Endothelial cell of umbilical vein (primary cell): Measurements from ENCODE around the gene EXD3. TPM values are rescaled to one million over a fixed set of nuclear protein-coding genes. Genes with fewer than 3 reads are reported as not detected.

Source experiments
- BruUV-seq: library from RNA; stranded (reverse); fragments of 400-500 nt; replicated peaks from 2 replicates; lab custom pipeline; 2021; lab: Mats Ljungman, UMichigan
- CTCF ChIA-PET: fragments of 300-600, 350-600 bp; sonication (Branson Sonifier 250); formaldehyde crosslinking; loops from one replicate; lab custom pipeline; 2021; ENCODE audit warnings: antibody characterized with exemption, inconsistent platforms; lab: Charles Lee
- POLR2A ChIA-PET: fragments of 300-600, 350-600 bp; sonication (Branson Sonifier 250); formaldehyde crosslinking; loops from one replicate; lab custom pipeline; 2021; ENCODE audit warnings: antibody characterized with exemption, inconsistent platforms; lab: Charles Lee
- DNase-seq: peaks from one replicate; pipeline ENCODE4 v3.0.0-alpha.2; 2011; ENCODE audit warnings: low read depth, low spot score
- FAIRE-seq: peaks from 2 replicates; lab custom pipeline; 2011; peaks lifted over from hg19 to GRCh38; lab: Jason Lieb, UNC
- H2AFZ ChIP-seq: 2 replicates; pipeline ENCODE4 v1.6.0; 2012; ENCODE audit warnings: low read depth, low read length, control low read depth, inconsistent platforms
- H3K27ac ChIP-seq: 2 replicates; pipeline ENCODE4 v1.5.1; 2011; ENCODE audit warnings: low read depth, mild to moderate bottlenecking, control low read depth, low read length, moderate library complexity; ENCODE audit not compliant: insufficient read depth
- H3K27me3 ChIP-seq, 2 experiments: 2 replicates each; pipeline versions ENCODE4 v1.6.0 to v1.6.1; 2011; ENCODE audit warnings: low read length in 2 of 2, mixed read lengths in 1 of 2; ENCODE audit not compliant: control insufficient read depth in 2 of 2, insufficient read depth in 2 of 2
- H3K36me3 ChIP-seq, 2 experiments: 2 replicates in 1 of 2; 3 replicates in 1 of 2; pipeline ENCODE4 v1.5.1; 2011; ENCODE audit warnings: low read length in 2 of 2, mild to moderate bottlenecking in 1 of 2, moderate library complexity in 1 of 2; ENCODE audit not compliant: control insufficient read depth in 2 of 2, insufficient read depth in 2 of 2; ENCODE audit errors: extremely low read depth in 1 of 2
- H3K4me1 ChIP-seq: 3 replicates; pipeline ENCODE4 v1.5.1; 2011; ENCODE audit warnings: mild to moderate bottlenecking, low read length; ENCODE audit not compliant: control insufficient read depth, insufficient read depth; ENCODE audit errors: extremely low read depth
- H3K4me2 ChIP-seq: 2 replicates; pipeline ENCODE4 v1.6.1; 2011; ENCODE audit warnings: low read length, control low read depth, mixed read lengths; ENCODE audit not compliant: insufficient read depth
- H3K4me3 ChIP-seq, 3 experiments: fragments of 200-600 bp in 1 of 3; sonication (generic), shearing (Covaris generic) in 1 of 3; replicated peaks in 1 of 3; 2 replicates each; pipeline ENCODE4 v1.5.1; 2011 to 2016; ENCODE audit warnings: control low read depth in 3 of 3, low read length in 3 of 3, mild to moderate bottlenecking in 2 of 3, inconsistent platforms in 1 of 3, low read depth in 1 of 3, moderate library complexity in 1 of 3; ENCODE audit not compliant: insufficient read depth in 1 of 3
- H3K79me2 ChIP-seq: 2 replicates; pipeline ENCODE4 v1.6.0; 2012; ENCODE audit warnings: low read length, inconsistent platforms; ENCODE audit not compliant: control insufficient read depth, insufficient read depth
- H3K9ac ChIP-seq: replicated peaks from 2 replicates; pipeline ENCODE3; 2011; ENCODE audit warnings: low read length, control low read depth; ENCODE audit not compliant: insufficient read depth; ENCODE audit errors: extremely low read depth
- H3K9me1 ChIP-seq: replicated peaks from 3 replicates; pipeline ENCODE4 v1.6.0; 2011; ENCODE audit warnings: mild to moderate bottlenecking, low read length; ENCODE audit not compliant: control insufficient read depth, insufficient read depth; ENCODE audit errors: extremely low read depth
- H3K9me3 ChIP-seq: replicated peaks from 2 replicates; pipeline ENCODE4 v1.5.1; 2012; ENCODE audit warnings: low read length, inconsistent platforms; ENCODE audit not compliant: control insufficient read depth, insufficient read depth
- H4K20me1 ChIP-seq: replicated peaks from 2 replicates; pipeline ENCODE3; 2011; ENCODE audit warnings: mild to moderate bottlenecking, low read length; ENCODE audit not compliant: control insufficient read depth, insufficient read depth; ENCODE audit errors: extremely low read depth
- CTCF ChIP-seq, 2 donors: IDR thresholded peaks; 1 replicate in 1 of 2; 2 replicates in 1 of 2; pipeline ENCODE4 v1.5.1; 2011; ENCODE audit warnings: low read length in 2 of 2, mild to moderate bottlenecking in 2 of 2, moderate library complexity in 2 of 2, control low read depth in 1 of 2, inconsistent platforms in 1 of 2, low read depth in 1 of 2; ENCODE audit not compliant: insufficient read depth in 1 of 2; ENCODE audit errors: extremely low read depth in 1 of 2
- EZH2 ChIP-seq: IDR thresholded peaks from 2 replicates; pipeline ENCODE4 v1.6.1; 2012; ENCODE audit warnings: borderline replicate concordance, low read depth, mild to moderate bottlenecking, moderate library complexity, low read length, inconsistent platforms; ENCODE audit not compliant: severe bottlenecking
- FOS ChIP-seq: IDR thresholded peaks from 2 replicates; pipeline ENCODE4 v1.6.1; 2011; ENCODE audit warnings: mild to moderate bottlenecking, low read length, moderate library complexity, borderline replicate concordance; ENCODE audit not compliant: insufficient read depth
- GATA2 ChIP-seq: IDR thresholded peaks from 2 replicates; pipeline ENCODE4 v1.7.0; 2011; ENCODE audit warnings: low read depth, mild to moderate bottlenecking, moderate library complexity, mixed read lengths, low read length; ENCODE audit not compliant: insufficient read length, insufficient read depth
- JUN ChIP-seq: IDR thresholded peaks from 2 replicates; pipeline ENCODE4 v1.6.1; 2011; ENCODE audit warnings: borderline replicate concordance, low read depth; ENCODE audit not compliant: insufficient read length, insufficient read depth
- MAX ChIP-seq: IDR thresholded peaks from 2 replicates; pipeline ENCODE4 v1.6.1; 2011; ENCODE audit not compliant: insufficient read depth, insufficient read length
- MYC ChIP-seq: IDR thresholded peaks from one replicate; pipeline ENCODE4 v1.6.1; 2011; ENCODE audit warnings: mild to moderate bottlenecking, low read depth, low read length
- POLR2A ChIP-seq: IDR thresholded peaks from 2 replicates; pipeline ENCODE4 v1.6.1; 2012; ENCODE audit warnings: low read depth, mild to moderate bottlenecking, control low read depth, low read length
- POLR2AphosphoS5 ChIP-seq: IDR thresholded peaks from 2 replicates; pipeline ENCODE4 v1.6.1; 2012; ENCODE audit warnings: low read depth, mild to moderate bottlenecking, control low read depth, low read length, moderate library complexity; ENCODE audit not compliant: insufficient read depth
- dilution Hi-C: fragments of 300-500 bp; cut with MboI; formaldehyde crosslinking; loops from one replicate; pipeline ENCODE4 v1.15.0; 2019; ENCODE audit warnings: low sequenced_read_pairs; ENCODE audit not compliant: extremely low pct_ligation_motif_present
- intact Hi-C: fragments of 100-400 bp; cut with micrococcal nuclease; formaldehyde crosslinking; loops from one replicate; pipeline ENCODE4 v1.10.0; 2022
- polyA plus RNA-seq, 4 experiments: library from polyadenylated mRNA; depleted of rRNA in 3 of 4; stranded (reverse) in 3 of 4; unstranded in 1 of 4; fragments of >200 nt; gene quantifications; 2 replicates each; pipeline versions ENCODE4 v1.2.1 to v1.2.3, GENCODE V29; 2011 to 2012; ENCODE audit warnings: missing spikeins in 1 of 4
- total RNA-seq: library from RNA; stranded (reverse); gene quantifications from 2 replicates; pipeline ENCODE4 v1.2.3, GENCODE V29; 2021

EXD3 gene
- total and polyA plus RNA-seq, 2 donors (not counting 3 experiments of a cell fraction or from before 2014, with no cell fraction given): 17.7 to 30.3 TPM

- TF ChIP-seq MAX: no peak
- no peak for TF ChIP-seq POLR2A
- no peak for TF ChIP-seq EZH2
- no peak for TF ChIP-seq POLR2AphosphoS5
- no peak for TF ChIP-seq MYC
- TF ChIP-seq GATA2: no peak
- TF ChIP-seq CTCF (IDR thresholded peaks at IDR 0.05; ENCODE audit: extremely low read depth in 1 of 2, insufficient read depth in 1 of 2, low read depth in 1 of 2, low read length in 2 of 2): no peak
- no peak for TF ChIP-seq FOS
- no peak for TF ChIP-seq JUN
- Histone ChIP-seq H3K36me3 (no peaks in the 10 kb centered on the region), H3K9me3 (no peaks in the 10 kb centered on the region), H3K27ac (no peak overlapping the region), H4K20me1 (no peaks in the 10 kb centered on the region), H3K4me1 (no peaks in the 10 kb centered on the region), H3K27me3 (no peaks in the 10 kb centered on the region), H3K9me1 (no peaks in the 10 kb centered on the region), H3K4me3 (no peak overlapping the region), H3K79me2 (no peaks in the 10 kb centered on the region), H3K9ac (no peak overlapping the region), H3K4me2 (no peak overlapping the region), H2AFZ (no peak overlapping the region)
- no peak for DNase-seq
- ChIA-PET CTCF (interaction anchor here (1.4 to 4.5 kb wide), 3 partner anchors 8 to 12 kb away, joined by 3 to 28 read pairs (median 3); partner anchors contain the start of genes EXD3 and NOXA1), POLR2A (no interaction called here)
- dilution Hi-C loops: no loop called here
- BruUV-seq: no TSS peak
- intact Hi-C loops: no loop called here
- no peak for FAIRE-seq
Observed at GRCh38 chr9:137433916-137434431, 11.0 kb upstream of the EXD3 start.
